Ectodermal cell (in vitro differentiated cells): ENCODE measurements around the gene CA10.

ENCODE experiments used
- H3K27ac ChIP-seq: 2 replicates; pipeline ENCODE4 v1.7.0; 2013; ENCODE audit warnings: mild to moderate bottlenecking, low read depth, low read length; ENCODE audit not compliant: insufficient read depth, poor library complexity, severe bottlenecking
- H3K27me3 ChIP-seq: 2 replicates; pipeline ENCODE4 v1.7.0; 2013; ENCODE audit warnings: mild to moderate bottlenecking, low read length; ENCODE audit not compliant: insufficient read depth, control insufficient read depth, poor library complexity, severe bottlenecking
- H3K36me3 ChIP-seq: one replicate; pipeline ENCODE4 v1.7.0; 2013; ENCODE audit warnings: low read length; ENCODE audit not compliant: control insufficient read depth, insufficient read depth
- H3K4me1 ChIP-seq: one replicate; pipeline ENCODE4 v1.7.0; 2013; ENCODE audit warnings: low read length; ENCODE audit not compliant: control insufficient read depth, insufficient read depth
- H3K4me3 ChIP-seq: 2 replicates; pipeline ENCODE4 v1.7.0; 2013; ENCODE audit warnings: low read depth, low read length, control low read depth; ENCODE audit not compliant: insufficient read depth
- H3K9me3 ChIP-seq: 2 replicates; pipeline ENCODE4 v1.7.0; 2013; ENCODE audit warnings: mild to moderate bottlenecking, low read length, moderate library complexity; ENCODE audit not compliant: control insufficient read depth
- WGBS, 2 experiments: methylation state at CpG; one replicate each; pipeline ENCODE4 v1.1.7; 2013; ENCODE audit warnings: missing lambda C conversion rate in 2 of 2; 5-methylcytosine and 5-hydroxymethylcytosine counted together

The CA10 gene

DNA sequence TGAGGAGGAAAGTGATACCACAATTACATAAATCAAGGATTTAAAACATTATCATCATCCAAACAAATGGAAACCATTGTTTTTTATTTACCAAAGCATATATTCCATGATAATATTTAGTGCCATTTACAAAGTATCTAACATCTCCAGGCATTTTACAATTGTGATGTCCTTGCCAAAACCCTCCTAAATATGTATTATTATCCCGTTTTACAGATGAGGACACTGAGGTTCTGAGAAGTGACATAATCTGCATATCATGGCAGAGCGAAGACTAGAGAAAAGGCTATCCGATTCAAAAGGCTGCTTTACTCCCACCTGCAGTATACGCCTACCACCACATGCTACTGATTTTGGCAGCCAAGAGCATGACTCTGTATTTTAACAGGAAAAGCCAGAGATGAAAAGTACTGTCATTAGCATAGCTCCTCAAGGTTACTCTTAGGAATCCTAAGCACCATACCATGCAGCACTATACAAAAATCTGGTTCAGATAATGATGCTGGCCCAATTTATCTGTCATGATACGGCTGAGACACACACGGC lies 301.4 kb downstream of the CA10 start:
- Histone ChIP-seq H3K36me3 (no peaks in the 10 kb centered on the region), H3K27ac (no peak overlapping the region), H3K4me3 (no peak overlapping the region), H3K27me3 (no peaks in the 10 kb centered on the region), H3K9me3 (no peaks in the 10 kb centered on the region), H3K4me1 (no peaks in the 10 kb centered on the region)
- 81% methylated on average over 4 to 6 of the region's 6 CpGs for WGBS, 2 experiments

DNA sequence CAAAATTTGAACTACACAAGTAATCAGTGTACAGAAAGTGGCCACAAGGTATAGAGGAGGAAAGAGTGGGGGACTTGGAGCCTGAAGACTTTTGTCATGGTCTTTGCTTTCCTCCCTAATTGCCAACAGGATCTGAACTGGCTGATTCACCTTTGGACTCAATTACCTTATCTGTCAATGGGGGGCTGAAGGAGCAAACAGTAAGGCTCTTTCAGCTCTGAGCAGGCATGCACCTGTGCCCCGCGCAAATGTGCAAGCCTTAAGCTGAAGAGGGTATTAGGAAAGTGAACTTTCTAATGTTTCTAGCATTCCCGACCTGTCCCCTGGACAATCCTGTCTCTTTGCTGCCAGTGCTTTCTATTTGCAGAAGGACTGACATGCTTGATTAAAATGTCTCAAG lies 302.7 kb downstream of the CA10 start:
- no peaks in the 10 kb centered on the region for H3K4me1 ChIP-seq
- H3K4me3 ChIP-seq: no peak overlapping the region
- no peaks in the 10 kb centered on the region for H3K36me3 ChIP-seq
- 88% methylated on average over 3 of the region's 3 CpGs for WGBS, 2 experiments
- H3K9me3 ChIP-seq: no peaks in the 10 kb centered on the region
- no peaks in the 10 kb centered on the region for H3K27me3 ChIP-seq
- H3K27ac ChIP-seq: no peak overlapping the region

DNA sequence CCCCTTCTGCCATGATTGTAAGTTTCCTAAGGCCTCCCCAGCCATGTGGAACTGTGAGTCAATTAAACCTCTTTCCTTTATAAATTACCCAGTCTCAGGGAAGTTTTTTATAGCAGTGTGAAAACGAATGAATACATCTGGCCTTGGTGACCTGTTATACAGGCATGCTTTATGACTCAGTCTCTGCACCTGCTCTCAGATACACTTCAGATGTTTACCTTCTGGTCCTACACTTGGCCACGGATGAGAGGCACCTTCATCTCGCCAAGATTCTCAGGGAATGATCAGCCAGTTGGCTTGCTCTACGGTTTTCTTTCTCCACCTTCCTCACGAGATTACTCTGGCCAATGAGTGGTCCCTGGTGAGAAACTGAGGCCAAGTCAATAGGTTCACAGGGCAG lies 304.7 kb downstream of the CA10 start:
- H3K4me3 ChIP-seq: no peak overlapping the region
- no peaks in the 10 kb centered on the region for H3K27me3 ChIP-seq
- H3K27ac ChIP-seq: no peak overlapping the region
- no peaks in the 10 kb centered on the region for H3K36me3 ChIP-seq
- H3K9me3 ChIP-seq: no peaks in the 10 kb centered on the region
- 76 to 82% methylated on average over 5 of the region's 5 CpGs for WGBS, 2 experiments
- no peaks in the 10 kb centered on the region for H3K4me1 ChIP-seq

DNA sequence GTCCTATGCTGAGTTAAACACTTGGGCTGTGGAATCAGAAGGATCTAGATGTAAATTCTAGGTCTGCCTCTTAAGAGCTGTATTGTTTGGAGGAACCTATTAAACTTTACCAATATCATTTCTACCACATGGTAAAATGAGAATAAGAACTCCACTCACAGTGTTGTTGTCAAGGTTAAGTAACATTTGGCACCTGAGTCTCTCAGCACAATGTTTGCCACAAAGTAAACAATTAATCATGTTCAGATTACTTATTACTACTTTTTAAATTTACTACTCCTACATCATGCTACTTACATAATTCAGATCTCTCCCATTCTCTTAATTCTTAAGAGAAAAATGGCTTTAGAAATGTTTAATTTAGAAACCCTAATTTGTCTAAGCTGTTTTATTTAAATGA lies 305.9 kb downstream of the CA10 start:
- Histone ChIP-seq H3K27me3 (no peaks in the 10 kb centered on the region), H3K36me3 (no peaks in the 10 kb centered on the region), H3K27ac (no peak overlapping the region), H3K4me1 (no peaks in the 10 kb centered on the region), H3K4me3 (no peak overlapping the region), H3K9me3 (no peaks in the 10 kb centered on the region)

DNA sequence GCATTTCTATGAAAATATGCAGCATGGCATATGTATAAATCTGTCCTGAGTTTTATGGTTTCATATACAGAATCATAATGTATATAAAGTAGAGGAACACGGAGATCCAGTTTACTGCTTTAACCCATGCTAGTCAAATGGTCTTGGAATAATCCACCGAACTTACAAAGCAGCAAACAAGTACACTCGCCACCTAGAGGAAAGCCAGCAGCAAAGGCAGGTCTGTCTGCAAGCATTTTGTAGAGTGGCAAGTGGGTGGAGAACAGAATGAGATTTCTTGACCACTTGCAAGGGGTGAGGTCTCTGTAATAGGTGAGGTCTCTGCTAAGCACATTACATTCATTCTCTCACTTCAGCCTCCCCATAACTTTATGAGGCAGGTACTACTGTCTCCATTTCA lies 308.3 kb downstream of the CA10 start:
- H3K4me3 ChIP-seq: no peak overlapping the region
- H3K27me3 ChIP-seq: no peaks in the 10 kb centered on the region
- H3K9me3 ChIP-seq: no peaks in the 10 kb centered on the region
- 47 to 66% methylated on average over 3 of the region's 3 CpGs for WGBS, 2 experiments
- H3K4me1 ChIP-seq: no peaks in the 10 kb centered on the region
- no peak overlapping the region for H3K27ac ChIP-seq
- H3K36me3 ChIP-seq: no peaks in the 10 kb centered on the region

DNA sequence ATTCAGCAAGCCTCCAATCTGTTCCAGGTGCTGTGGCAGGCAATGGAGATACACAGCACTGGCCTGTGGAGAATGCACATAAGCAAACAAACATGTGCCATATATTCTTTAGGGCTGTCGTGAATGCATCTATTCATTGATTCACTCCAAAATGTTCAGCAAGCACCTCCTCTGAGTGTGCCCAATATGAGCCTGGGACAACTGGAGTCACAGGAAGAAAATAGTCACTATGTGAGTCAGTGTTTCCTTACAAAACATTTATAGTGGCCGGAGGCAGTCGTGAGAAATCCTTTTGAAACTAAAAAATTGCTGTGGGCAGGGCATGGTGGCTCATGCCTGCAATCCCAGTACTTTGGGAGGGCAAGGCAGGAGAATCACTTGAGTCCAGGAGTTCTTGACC lies 310.1 kb downstream of the CA10 start:
- no peak overlapping the region for H3K27ac ChIP-seq
- H3K36me3 ChIP-seq: no peaks in the 10 kb centered on the region
- H3K9me3 ChIP-seq: no peaks in the 10 kb centered on the region
- H3K4me3 ChIP-seq: no peak overlapping the region
- no peaks in the 10 kb centered on the region for H3K4me1 ChIP-seq
- no peaks in the 10 kb centered on the region for H3K27me3 ChIP-seq
- WGBS, 2 experiments: 83 to 87% methylated on average over 3 of the region's 3 CpGs

DNA sequence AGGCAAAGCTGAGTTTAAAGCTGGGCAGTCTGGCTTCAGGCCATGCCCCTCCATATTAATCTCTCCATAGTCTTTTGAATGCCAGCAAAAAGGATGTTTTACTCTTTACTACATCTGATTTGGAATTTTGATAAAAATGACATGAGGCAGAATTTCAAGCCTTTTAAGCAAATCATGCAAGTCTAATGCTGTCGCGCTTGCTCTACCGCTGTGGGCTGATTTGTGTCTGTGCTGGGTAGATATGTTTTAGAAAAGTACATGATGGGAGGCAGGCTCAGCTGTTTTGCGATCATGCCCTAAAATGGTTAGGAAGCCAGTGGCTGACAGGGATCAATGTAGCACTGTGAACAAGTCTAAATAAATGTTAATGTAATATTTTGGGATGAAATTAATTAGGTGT lies 311.9 kb downstream of the CA10 start:
- Histone ChIP-seq H3K27ac (no peak overlapping the region), H3K36me3 (no peaks in the 10 kb centered on the region), H3K27me3 (no peaks in the 10 kb centered on the region), H3K4me3 (no peak overlapping the region), H3K9me3 (no peaks in the 10 kb centered on the region), H3K4me1 (no peaks in the 10 kb centered on the region)
- WGBS, 2 experiments: 90 to 96% methylated on average over 4 of the region's 4 CpGs

DNA sequence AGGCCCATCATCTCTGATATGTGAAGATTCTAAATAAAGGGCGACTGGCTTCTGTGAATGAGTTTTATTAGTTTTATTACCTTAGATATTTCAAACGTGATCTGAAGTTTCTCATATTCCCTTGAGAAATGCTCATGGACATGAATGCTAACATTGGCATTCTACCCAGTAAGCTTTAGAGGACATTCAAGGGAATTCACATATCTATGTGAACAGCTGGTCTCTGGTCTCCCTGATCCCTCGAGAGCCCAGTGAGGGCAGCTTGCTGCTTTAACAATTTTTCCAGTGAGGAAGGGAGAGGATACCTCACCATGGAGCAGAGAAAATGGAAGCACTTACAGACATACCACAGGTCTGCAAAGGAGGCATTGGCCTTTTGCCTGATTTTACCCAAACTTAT lies 312.7 kb downstream of the CA10 start:
- Histone ChIP-seq H3K4me3 (no peak overlapping the region), H3K9me3 (no peaks in the 10 kb centered on the region), H3K36me3 (no peaks in the 10 kb centered on the region), H3K4me1 (no peaks in the 10 kb centered on the region), H3K27ac (no peak overlapping the region), H3K27me3 (no peaks in the 10 kb centered on the region)
- 75 to 83% methylated on average over 3 of the region's 3 CpGs for whole genome bisulfite sequencing, 2 experiments

DNA sequence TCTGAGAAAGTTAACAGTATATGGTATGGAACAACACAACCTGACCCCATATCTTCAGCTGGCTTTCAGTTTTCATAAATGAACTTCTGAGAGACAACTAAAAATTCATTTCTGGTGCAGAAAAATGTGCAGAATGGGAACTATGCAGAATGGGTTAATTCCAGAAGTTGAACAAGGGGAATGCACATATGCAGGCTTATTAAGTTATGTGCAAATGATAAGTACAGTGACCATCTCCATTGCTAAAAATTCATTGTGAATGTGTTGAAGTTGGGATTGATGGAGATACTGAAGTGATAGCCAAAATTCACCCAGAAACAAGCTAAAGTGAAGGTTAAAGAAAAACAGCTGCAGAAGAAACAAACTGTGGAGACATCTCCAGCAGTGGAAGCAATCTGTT lies 315.8 kb downstream of the CA10 start:
- no peaks in the 10 kb centered on the region for H3K27me3 ChIP-seq
- no peaks in the 10 kb centered on the region for H3K36me3 ChIP-seq
- no peak overlapping the region for H3K4me3 ChIP-seq
- no peak overlapping the region for H3K27ac ChIP-seq
- no peaks in the 10 kb centered on the region for H3K9me3 ChIP-seq
- H3K4me1 ChIP-seq: no peaks in the 10 kb centered on the region

DNA sequence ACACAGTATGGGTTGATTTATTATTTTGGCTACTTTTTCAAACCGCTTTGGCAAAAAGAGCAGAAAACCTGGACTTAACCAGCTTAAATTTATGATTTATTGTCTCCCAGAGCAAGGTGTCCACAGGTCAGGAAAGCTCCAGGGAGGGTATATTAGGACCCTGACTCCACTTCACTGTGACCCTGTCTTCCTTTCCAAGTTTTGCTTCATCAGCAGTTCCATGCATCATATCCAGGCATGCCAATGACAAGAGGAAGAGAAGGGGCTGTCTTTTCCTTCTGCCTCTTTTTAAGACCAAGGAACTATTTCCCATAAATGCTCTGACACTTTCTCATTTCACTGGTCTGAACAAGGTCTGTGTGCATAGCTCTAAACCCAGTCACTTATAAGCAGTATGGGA lies 316.8 kb downstream of the CA10 start:
- Histone ChIP-seq H3K4me1 (no peaks in the 10 kb centered on the region), H3K9me3 (no peaks in the 10 kb centered on the region), H3K27me3 (no peaks in the 10 kb centered on the region), H3K27ac (no peak overlapping the region), H3K4me3 (no peak overlapping the region), H3K36me3 (no peaks in the 10 kb centered on the region)
- 75 to 90% methylated on average over 1 of the region's 1 CpG for WGBS, 2 experiments

DNA sequence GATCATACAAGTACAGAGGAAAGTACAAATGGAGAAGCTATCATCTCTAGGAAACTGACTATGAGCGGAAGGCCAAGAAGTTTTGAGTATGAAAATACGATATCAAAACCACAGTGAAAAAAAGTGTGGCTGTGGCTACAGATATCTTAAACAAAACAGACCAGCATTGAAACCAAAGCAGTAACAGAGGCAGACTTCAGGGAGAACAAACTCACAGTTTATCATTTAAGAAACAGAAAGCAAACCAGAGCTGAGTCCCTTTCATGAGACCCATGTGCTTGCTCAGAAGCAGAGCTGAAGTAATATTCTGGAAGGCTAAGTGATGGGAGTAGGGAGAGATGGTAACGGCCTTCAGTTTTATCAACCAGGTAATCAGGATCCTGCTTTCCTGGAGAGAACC lies 317.8 kb downstream of the CA10 start:
- H3K4me3 ChIP-seq: no peak overlapping the region
- H3K9me3 ChIP-seq: no peaks in the 10 kb centered on the region
- H3K27ac ChIP-seq: no peak overlapping the region
- no peaks in the 10 kb centered on the region for H3K36me3 ChIP-seq
- H3K4me1 ChIP-seq: no peaks in the 10 kb centered on the region
- 86 to 91% methylated on average over 3 of the region's 3 CpGs for WGBS, 2 experiments
- no peaks in the 10 kb centered on the region for H3K27me3 ChIP-seq
